ENCODE data around the gene TRPV3. TPM values are rescaled to one million over a fixed set of nuclear protein-coding genes. Genes with fewer than 3 reads are reported as not detected.

TRPV3 gene
- total and polyA plus RNA-seq, 2 donors (not counting 3 experiments of a cell fraction or from before 2014, with no cell fraction given), result 0.01 TPM; not detected in 1

- no peak for DNase-seq (ENCODE audit: low read depth, low spot score)
- POLR2A ChIA-PET, result no interaction called here
- TF ChIP-seq POLR2A (IDR thresholded peaks at IDR 0.05; ENCODE audit: low read depth, low read length), result no peak
- TF ChIP-seq POLR2AphosphoS5 (IDR thresholded peaks at IDR 0.05; ENCODE audit: insufficient read depth, low read depth, low read length), result no peak
- no peak for TF ChIP-seq JUN (IDR thresholded peaks at IDR 0.05; ENCODE audit: borderline replicate concordance, insufficient read depth, insufficient read length, low read depth)
- TF ChIP-seq EZH2 (IDR thresholded peaks at IDR 0.05; ENCODE audit: borderline replicate concordance, low read depth, low read length, severe bottlenecking), result no peak
- TF ChIP-seq GATA2 (IDR thresholded peaks at IDR 0.05; ENCODE audit: insufficient read depth, insufficient read length, low read depth, low read length), result no peak
- no peak for TF ChIP-seq CTCF (IDR thresholded peaks at IDR 0.05; ENCODE audit: extremely low read depth in 1 of 2, insufficient read depth in 1 of 2, low read depth in 1 of 2, low read length in 2 of 2)
- TF ChIP-seq MYC (IDR thresholded peaks at IDR 0.05; ENCODE audit: low read depth, low read length), result no peak
- Histone ChIP-seq H3K9me1 (replicated peaks; ENCODE audit: control insufficient read depth, extremely low read depth, insufficient read depth, low read length) (no peaks in the 10 kb centered on the region), H4K20me1 (replicated peaks; ENCODE audit: control insufficient read depth, extremely low read depth, insufficient read depth, low read length) (no peaks in the 10 kb centered on the region), H3K79me2 (ENCODE audit: control insufficient read depth, insufficient read depth, low read length) (no peaks in the 10 kb centered on the region), H3K4me1 (ENCODE audit: control insufficient read depth, extremely low read depth, insufficient read depth, low read length) (no peaks in the 10 kb centered on the region), H3K9ac (replicated peaks; ENCODE audit: extremely low read depth, insufficient read depth, low read length) (no peak overlapping the region), H2AFZ (ENCODE audit: low read depth, low read length) (no peak overlapping the region), H3K36me3 (ENCODE audit: control insufficient read depth in 2 of 2, extremely low read depth in 1 of 2, insufficient read depth in 2 of 2, low read length in 2 of 2) (no peaks in the 10 kb centered on the region), H3K4me2 (ENCODE audit: insufficient read depth, low read length) (no peak overlapping the region), H3K4me3 (replicated peaks in 1 of 3; ENCODE audit: insufficient read depth in 1 of 3, low read depth in 1 of 3, low read length in 3 of 3) (no peak overlapping the region), H3K9me3 (replicated peaks; ENCODE audit: control insufficient read depth, insufficient read depth, low read length) (no peaks in the 10 kb centered on the region), H3K27ac (ENCODE audit: insufficient read depth, low read depth, low read length) (no peak overlapping the region), H3K27me3 (ENCODE audit: control insufficient read depth in 2 of 2, insufficient read depth in 2 of 2, low read length in 2 of 2) (no peaks in the 10 kb centered on the region)
- CTCF ChIA-PET, result no interaction called here
- no TSS peak for BruUV-seq (replicated peaks)
- intact Hi-C loops (cut with micrococcal nuclease) (no loop called here), dilution Hi-C loops (cut with MboI; ENCODE audit: extremely low pct_ligation_motif_present, low sequenced_read_pairs) (no loop called here)
- FAIRE-seq, result no peak
Measured at GRCh38 chr17:3501344-3501743, 56.3 kb downstream of the TRPV3 start.

Data from endothelial cell of umbilical vein (primary cell).